ENCODE measurements around the gene NABP1.

The NABP1 gene

GRCh38 chr2:191707542-191707941 is 29.6 kb downstream of the NABP1 start:
- no peak for DNase-seq (ENCODE audit: low read depth)

- DNase-seq (ENCODE audit: low read depth) = no peak
These were observed 32.5 kb downstream of the NABP1 start for GRCh38 chr2:191710411-191710900.

GRCh38 chr2:191711621-191712020 is 33.7 kb downstream of the NABP1 start:
- DNase-seq (ENCODE audit: low read depth) = no peak

GRCh38 chr2:191713837-191714236 is 35.9 kb downstream of the NABP1 start:
- DNase-seq (ENCODE audit: low read depth) = no peak

- no peak for DNase-seq (ENCODE audit: low read depth)
These were observed 37.0 kb downstream of the NABP1 start for GRCh38 chr2:191714925-191715324.

- no peak for DNase-seq (ENCODE audit: low read depth)
These were observed 37.5 kb downstream of the NABP1 start for GRCh38 chr2:191715471-191715870.

GRCh38 chr2:191719261-191719660 is 41.3 kb downstream of the NABP1 start:
- no peak for DNase-seq (ENCODE audit: low read depth)

GRCh38 chr2:191719938-191720337 is 42.0 kb downstream of the NABP1 start:
- DNase-seq (ENCODE audit: low read depth) = no peak

GRCh38 chr2:191721331-191721730 is 43.4 kb downstream of the NABP1 start:
- no peak for DNase-seq (ENCODE audit: low read depth)

- no peak for DNase-seq (ENCODE audit: low read depth)
These were observed 46.1 kb downstream of the NABP1 start for GRCh38 chr2:191724015-191724414.

- no peak for DNase-seq (ENCODE audit: low read depth)
These were observed 51.1 kb downstream of the NABP1 start for GRCh38 chr2:191728750-191729624.

GRCh38 chr2:191730263-191730662 is 52.3 kb downstream of the NABP1 start:
- DNase-seq (ENCODE audit: low read depth) = no peak
